Measurements from ENCODE around the gene PFDN1.
"Not testable (repeated sequence)": the region's sequence is repeated elsewhere in the genome, so short reads cannot be mapped to it uniquely, and the experiment has no call there.

The PFDN1 gene

DNA sequence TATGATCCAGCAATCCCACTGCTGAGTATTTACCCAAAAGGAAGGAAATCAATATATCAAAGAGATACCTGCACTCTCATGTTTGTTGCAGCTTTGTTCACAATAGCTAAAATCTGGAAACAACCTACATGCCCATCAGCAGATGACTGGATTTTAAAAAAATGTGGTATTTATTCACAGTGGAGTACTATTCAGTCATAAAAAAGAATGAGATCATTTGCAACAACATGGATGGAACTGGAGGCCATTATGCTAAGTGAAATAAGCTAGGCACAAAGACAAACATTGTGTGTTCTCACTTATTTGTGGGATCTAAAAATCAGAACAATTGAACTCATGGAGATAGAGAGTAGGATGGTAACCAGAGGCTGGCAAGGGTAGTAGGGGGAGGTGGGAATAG is 94.8 kb downstream of the PFDN1 start:
- no peak for DNase-seq (ENCODE audit: low spot score)

DNA sequence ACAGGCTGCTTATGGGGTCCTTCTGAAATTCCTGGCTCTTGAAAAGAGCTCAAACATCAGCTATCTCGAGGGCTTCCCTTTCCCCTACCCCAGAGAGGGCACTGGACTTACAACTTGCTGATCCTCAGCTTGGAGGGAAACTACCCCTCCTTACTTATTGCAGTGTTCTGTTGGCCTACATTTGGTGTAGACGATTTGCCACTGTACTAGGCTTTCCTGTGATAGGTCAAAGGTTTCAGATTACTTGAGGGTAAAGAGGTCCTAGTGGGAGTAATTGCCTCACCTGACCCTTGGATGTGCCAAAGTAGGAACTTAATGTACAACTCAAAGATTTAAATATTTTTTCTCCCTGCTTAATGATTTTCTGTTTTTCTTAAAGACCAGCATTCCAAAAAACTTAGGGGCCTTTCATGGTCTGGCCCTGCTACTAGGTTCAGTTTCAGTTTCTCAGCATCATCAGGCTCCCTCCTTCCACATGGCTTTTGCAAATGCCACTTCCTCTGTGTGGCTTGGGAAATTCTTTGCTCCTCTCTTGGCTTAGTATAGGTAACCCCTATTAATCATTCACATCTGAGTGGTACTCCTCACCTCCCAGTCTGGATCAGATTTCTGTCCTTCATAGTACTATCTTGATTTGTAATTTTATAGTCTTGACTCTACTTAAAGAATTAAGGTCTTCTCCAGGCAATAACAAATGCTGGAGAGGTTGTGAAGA is 95.5 kb downstream of the PFDN1 start:
- no peak for DNase-seq (ENCODE audit: low spot score)

DNA sequence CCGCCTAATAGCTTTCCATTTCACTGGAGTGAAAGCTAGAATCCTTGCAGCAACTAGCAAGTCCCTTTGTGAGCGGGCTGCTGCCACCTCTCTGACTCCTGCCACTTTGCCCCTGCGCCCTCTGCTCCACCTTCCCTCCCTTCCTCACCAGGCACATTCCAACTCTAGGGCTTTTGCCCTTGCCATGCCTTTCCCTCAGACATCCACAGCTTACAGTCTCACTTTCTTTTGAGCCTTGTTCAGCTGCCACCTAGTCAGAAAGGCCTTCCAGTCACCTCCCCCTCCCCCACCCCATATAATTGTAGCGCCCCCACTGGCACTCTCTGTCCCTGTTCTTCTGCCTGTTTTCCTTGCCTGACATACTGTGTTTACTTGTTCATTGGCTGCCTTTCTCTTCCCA is 96.9 kb downstream of the PFDN1 start:
- DNase-seq (ENCODE audit: low spot score), result no peak

DNA sequence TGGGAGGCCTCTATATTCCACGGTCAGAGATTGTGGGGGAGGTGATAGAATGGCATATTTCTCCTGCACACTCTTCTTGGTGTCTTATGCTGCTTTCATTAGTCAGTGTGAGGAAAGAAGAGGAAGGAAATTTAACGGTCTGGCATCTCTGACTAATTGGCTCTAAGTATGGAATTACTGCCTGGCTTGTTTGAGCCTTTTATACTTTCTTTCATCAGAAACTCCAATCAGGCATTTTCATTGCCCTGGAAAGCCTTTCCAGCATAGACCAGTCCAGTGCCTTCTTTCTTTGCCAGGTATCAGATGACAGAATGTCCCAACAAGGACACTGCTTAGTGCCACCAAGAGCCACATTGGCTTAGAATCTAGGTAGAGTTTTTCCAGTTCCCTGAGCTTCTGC is 97.7 kb downstream of the PFDN1 start:
- no peak for DNase-seq (ENCODE audit: low spot score)

DNA sequence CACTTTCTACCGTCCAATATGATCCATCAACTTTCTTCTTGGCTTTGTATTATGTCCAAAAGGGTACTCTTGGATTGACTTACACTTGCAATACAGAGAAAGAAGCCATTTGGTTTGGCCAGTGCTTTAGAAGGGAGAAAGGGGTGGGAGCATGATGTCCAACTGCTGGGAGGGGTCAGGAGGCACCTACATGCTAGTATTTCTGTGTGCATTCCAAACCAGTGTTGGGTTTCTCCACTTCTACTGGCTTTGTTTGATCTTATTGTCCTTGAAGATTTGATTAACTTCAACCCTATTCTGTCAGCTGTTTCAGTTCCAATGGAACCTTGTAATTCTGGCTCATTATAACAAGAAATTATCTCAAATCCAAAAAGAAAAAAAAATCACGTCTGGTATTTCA is 100.3 kb downstream of the PFDN1 start:
- no peak for DNase-seq (ENCODE audit: low spot score)

DNA sequence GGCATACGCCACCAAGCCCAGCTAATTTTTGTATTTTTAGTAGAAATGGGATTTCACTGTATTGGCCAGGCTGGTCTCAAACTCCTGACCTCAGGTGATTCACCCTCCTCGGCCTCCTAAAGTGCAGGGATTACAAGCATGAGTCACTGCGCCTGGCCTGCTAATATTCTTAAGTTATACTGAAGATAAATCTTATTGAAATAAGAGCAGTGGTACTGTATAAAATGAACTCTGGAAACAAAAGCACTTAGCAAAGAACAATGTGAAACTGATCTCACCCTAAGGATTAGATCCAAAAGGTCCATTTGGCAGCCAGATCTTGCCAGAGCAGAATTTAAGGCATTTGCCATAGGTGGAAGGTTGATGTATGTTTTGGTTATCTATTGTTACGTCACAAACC is 100.8 kb downstream of the PFDN1 start:
- DNase-seq (ENCODE audit: low spot score), result no peak

DNA sequence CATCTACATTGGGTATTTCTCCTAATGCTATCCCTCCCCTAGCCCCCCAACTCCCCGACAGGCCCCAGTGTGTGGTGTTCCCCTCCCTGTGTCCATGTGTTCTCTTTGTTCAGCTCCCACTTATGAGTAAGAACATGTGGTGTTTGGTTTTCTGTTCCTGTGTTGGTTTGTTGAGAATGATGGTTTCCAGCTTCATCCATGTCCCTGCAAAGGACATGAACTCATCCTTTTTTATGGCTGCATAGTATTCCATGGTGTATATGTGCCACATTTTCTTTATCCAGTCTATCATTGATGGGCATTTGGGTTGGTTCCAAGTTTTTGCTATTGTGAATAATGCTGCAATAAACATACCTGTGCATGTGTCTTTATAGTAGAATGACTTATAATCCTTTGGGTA is 104.0 kb downstream of the PFDN1 start:
- not testable (repeated sequence) for DNase-seq (ENCODE audit: low spot score)

DNA sequence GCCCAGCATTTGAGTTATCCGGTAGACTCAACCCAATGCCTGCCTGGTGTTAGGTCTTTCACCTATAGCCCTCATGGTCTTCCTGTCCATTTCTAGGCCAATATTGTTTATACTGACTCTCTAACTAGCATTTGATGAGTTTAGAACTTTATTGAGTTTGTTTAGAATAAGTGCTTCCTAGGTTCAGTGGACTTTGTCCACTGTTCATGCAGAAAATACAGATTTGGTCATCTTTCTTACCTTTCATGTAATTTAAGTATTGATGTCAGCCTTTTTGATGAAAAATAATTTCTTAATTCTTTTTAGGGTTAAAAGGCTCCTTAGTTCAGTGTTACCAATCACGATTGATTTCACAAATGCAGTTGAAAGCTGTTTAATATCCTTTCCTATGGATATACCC is 105.9 kb downstream of the PFDN1 start:
- DNase-seq (ENCODE audit: low spot score), result no peak

DNA sequence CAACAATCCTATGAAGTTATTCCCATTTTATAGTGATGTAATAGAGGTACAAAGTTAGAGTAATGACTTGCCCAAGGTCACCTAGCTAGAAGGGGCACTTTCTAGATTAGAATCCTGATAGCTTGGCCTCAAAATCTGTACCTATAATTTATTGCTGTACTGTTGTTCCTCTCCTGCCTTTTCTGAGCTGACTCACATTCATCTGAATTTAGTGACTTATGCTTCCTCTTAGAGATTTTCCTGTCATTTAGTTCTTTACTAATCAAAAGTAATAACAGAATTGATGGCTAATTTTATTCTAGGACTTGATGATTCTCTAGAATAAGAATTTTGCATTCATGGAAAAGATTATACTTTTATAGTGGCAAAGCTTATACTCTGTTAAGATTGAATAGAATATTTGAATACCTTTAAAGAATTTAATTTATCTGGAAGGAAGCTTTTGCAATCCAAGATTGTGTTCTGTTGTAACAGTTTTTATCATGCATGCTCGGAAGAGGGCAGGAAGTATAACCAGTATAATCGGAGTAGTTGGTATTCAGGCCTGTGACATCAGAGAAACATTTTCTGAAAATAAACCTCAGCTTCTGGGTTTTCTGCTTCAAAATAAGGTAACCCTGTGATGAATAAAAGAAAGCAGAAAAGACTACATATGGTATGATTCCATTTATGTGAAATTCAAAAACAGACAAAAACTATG is 106.6 kb downstream of the PFDN1 start:
- no peak for DNase-seq (ENCODE audit: low spot score)

Data from CD4-positive, alpha-beta T cell treated with Interleukin-15 for 4 hours (primary cell).